DMS153 treated with DMSO at 0.1 percent for 48 hours (cell line): ENCODE data around the gene C11orf71.

Experiments
- DNase-seq: peaks from one replicate; lab custom pipeline; 2025; ENCODE audit not compliant: unreplicated experiment; lab: John Stamatoyannopoulos, UW

The C11orf71 gene, protein sequence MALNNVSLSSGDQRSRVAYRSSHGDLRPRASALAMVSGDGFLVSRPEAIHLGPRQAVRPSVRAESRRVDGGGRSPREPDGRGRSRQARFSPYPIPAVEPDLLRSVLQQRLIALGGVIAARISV

DNA sequence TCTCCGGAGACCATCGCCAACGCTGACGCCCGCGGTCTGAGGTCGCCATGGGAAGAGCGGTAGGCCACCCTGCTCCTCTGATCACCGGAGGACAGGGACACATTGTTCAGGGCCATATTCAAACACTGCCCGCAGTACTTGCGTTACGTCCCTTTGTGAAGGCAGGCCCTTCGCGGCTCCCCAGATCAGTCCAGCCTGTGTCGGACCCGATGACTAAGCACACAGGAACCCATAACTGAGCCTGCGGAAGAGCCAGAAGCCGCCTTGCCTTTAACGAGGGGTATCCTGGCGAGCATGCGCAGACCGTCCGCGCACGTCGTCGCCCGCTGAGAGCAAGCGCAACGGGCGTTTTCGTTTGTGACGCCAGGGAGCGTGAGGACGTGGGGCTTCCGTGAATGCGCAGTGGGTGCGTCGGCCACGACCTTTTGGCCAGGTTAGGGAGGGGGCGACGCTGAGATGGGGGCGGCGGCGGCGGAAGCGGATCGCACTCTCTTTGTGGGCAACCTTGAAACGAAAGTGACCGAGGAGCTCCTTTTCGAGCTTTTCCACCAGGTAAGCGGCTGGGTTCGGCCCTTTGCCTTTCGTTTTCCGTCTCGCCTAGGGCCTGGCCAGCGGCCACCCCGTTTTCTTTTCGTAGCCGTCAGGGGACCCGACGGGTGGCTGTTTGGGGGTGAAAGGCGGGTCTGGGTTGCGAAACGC is at the start of gene C11orf71, which contains the start of gene RBM7:
Gene C11orf71, minus strand, starts transcription at position 296 of the 699 bp plus-strand sequence. Its CDS starts 180 bp downstream, at position 116.
Gene RBM7, plus strand, starts transcription at position 451 of the 699 bp plus-strand sequence. Its CDS starts 6 bp downstream, at position 457.
- peak; percentile 91 for DNase-seq

DNA sequence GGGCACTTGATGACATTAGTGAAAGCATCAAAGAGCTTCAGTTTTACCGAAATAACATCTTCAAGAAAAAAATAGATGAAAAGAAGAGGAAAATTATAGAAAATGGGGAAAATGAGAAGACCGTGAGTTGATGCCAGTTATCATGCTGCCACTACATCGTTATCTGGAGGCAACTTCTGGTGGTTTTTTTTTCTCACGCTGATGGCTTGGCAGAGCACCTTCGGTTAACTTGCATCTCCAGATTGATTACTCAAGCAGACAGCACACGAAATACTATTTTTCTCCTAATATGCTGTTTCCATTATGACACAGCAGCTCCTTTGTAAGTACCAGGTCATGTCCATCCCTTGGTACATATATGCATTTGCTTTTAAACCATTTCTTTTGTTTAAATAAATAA is 49.5 kb upstream of the C11orf71 start:
- no peak for DNase-seq

DNA sequence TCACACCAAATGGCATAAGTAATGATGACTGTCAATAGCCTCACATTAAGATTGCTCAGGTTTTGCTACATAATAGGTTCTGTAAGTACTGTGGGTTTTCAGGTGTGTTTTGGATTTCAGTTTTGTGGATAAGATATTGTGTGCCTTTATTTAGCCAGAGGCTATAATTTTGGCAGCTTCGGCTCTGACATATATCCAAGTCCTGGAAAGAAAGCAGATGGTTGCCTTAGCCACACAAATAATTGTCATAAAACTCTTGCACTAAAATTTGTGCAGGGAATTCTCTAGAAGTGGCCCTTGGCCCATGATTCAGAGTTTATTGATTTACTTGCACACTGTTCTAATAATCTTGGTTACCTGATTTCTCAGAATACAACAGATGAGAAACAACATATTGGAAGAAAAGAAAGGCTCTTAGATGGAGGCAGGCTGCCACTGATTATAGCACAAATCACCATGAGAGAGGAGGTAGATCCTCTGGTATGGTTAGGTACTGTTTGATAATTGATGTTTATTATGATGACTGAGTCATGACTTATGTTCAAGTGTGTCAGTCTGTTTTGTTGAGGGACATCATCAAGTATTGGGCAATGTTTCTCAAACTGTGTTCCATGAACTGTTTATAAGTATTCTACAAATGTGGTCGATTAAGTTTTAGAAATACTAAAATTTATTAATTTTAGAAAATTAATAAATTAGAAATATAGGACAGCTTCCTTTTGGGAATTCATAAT is 48.6 kb upstream of the C11orf71 start:
- no peak for DNase-seq

DNA sequence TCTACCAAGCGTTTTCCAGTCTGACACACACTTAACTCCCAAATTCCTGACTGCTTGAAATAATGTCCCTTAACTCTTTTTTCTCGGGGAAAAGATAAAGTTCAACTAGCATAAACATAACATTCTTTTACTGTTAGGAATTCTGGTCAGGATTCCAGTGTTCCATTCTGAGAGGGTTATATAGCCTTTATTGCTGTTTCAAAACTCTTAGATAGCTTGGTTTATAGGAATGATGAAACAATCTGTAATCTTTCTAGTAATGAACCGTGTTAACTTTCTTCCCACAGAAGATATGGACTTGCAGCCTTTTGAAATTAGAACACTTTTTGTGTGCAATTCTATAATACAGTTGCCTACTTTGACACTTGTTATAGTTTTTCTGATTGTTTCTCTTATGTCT is 47.6 kb upstream of the C11orf71 start:
- no peak for DNase-seq

DNA sequence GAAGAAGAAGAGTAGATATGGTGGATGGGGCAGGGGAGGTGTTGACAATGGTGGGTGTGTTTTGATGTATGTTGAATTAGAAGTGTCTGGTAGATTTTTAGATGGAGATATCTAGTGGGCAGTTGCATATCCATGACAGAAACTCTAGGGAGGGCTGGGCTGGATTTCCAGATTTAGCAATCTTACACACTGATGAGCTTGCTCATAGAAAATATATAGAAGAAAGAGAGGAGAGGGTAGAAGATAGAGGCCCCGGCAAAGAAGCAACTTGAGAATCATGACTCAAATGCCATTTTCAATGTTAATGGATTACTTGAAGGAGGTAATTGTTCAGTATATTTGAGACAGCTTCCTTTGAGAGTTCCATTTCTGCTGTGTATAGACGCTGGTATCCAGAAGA is 47.1 kb upstream of the C11orf71 start:
- no peak for DNase-seq

DNA sequence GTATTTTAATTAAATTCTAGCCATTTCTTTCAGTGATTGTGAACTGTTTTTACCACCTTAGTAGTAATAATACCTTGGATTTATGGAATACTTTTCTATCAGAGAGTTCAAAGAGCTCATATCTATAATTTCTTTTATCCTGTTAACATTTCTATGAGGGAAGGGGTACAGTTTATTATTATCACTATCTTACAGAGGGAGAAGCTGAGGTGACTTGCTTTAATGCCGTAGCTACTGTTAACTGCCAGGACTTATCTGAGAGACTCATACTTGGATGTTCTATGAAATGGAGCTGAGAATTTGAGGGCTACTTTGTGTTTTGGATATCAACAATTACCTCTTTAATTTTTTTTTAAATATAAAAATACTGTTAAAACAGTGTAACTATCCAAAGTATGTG is 42.2 kb upstream of the C11orf71 start:
- no peak for DNase-seq

DNA sequence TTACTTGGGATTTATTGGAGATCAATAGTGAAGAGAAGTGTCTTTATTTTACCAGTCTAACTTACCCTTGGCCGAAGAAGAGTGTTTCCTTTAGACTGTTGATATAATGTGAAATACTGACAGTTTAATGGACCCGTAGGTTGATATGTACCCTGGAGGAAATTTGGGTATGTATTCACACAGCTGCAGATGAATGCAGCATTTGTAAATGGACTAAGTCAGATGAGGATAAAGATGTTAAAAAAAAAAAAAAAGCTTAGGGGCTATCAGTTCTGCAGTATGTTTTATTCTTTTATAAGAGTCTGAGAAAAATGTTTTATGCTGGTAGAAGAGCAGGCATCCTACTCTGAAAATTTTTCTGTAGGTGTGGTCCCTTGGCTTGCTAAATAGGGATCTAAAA is 41.6 kb upstream of the C11orf71 start:
- no peak for DNase-seq

DNA sequence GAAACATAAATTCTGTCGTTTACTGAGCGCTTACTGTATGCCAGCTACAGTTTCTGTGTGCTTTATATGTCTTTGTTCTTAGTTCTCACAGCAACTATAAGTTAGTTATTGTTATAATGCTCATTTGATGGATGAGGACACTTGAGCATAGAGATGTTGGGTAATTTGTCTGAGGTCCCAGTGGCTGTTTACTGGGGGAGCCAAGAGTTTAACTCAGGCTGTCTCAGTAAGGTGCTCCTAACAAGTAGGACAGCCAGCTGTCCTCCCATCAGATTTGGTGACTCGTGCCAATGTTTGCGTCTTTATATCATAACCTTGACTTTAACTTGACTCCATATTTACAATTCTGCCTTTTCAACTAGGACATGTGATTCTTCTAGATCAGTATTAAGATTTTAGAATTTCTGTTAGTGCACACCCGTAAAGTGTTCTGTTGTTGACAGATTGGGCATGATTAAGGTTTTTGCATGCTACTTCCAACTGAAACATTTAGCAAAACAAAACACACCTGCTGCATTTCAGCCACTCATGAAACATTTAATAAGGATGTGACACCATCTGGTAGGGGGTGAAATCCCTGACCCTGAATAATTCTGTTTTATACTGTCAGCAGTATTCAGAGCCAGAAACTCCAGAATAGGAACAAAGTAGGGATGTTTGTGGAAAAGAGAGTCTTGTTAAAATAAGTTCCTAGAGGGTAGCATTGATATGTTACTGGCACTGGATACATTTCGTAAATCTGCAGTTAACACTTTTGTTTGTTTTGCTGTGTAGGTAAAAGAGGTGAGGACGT is 40.9 kb upstream of the C11orf71 start:
- peak; percentile 30 for DNase-seq

DNA sequence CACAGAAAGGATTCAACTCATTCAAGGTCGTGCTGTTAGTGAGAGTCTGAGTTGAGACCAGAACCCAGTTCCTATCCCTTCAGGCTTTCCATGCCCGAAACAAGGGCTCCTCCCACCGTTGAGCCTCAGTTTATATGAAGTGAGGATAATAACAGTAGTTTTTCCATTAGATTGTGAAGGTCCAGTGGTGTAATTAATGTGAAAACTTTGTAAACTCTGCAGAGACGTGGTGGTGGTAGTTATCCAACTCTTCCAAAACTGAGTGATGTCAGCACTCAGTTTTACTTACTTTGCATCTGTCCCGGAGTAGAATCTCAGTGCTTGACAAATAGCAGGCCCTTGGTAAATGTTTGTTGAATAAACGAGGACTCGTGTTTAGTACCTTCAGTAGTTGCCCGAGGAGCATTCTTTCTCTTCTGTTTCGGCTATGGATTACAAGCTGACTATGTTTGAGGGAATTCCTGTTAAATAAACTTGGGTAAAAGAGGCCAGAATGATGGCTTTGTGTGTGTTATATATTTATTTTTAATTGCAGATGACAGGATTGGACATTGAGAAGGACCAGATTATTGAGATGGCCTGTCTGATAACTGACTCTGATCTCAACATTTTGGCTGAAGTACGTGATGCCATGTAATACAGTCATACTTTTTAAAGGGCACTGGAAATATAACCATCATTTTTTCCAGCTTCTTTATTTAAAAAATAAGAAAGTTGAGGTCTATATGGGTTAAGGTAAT is 40.0 kb upstream of the C11orf71 start:
- no peak for DNase-seq

DNA sequence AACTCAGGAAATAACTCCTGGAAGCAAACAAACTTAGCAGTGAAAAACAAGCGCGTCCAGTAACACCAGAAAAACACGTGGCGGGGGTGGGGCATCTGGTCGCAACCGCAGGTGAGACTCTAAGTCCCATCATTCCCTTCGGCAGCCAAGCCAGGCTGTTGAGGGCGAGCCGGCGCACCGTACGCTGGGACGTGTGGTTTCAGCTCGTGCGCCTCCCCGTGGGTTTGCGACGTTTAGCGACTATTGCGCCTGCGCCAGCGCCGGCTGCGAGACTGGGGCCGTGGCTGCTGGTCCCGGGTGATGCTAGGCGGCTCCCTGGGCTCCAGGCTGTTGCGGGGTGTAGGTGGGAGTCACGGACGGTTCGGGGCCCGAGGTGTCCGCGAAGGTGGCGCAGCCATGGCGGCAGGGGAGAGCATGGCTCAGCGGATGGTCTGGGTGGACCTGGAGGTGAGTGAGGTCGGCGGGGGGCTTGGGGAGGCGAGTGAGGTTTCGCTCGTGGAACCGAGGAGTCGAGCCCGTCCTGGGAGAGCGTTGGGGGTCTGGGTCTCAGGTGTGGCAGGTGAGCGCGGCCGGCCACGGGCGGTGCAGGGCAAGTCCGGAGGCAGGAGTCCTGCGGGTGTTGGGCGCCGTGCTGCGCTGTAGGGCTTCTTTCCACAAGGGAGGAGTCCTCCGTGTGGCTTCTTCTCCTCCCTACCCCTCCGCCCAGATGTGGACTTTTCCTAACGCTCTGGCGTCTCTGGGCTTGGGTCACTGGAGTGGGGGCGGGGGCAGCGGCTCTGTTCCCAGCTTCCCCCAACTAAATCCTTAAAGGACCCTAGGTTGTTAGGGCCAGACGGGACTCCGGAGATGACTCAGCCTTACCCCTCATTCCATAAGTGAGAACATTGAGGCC is 39.2 kb upstream of the C11orf71 start, which contains the start of gene REXO2:
Gene REXO2, plus strand, starts transcription at position 239 of the 892 bp plus-strand sequence. Its CDS starts 62 bp downstream, at position 301.
- peak; percentile 82 for DNase-seq

DNA sequence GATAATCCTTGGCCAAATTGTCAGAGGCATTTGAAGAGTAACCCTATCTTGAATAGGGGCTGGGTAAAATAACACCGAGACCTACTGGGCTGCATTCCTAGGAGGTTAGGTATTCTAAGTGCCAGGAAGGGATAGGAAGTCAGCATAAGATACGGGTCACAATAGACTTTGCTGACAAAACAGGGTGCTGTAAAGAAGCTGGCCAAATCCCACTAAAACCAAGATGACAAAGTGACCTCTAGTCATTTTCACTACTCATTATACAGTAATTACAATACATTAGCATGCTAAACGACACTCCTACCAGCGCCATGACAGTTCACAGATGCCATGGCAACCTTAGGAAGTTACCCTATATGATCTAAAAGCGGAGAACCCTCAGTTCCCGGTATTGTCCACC is 38.0 kb upstream of the C11orf71 start:
- no peak for DNase-seq

DNA sequence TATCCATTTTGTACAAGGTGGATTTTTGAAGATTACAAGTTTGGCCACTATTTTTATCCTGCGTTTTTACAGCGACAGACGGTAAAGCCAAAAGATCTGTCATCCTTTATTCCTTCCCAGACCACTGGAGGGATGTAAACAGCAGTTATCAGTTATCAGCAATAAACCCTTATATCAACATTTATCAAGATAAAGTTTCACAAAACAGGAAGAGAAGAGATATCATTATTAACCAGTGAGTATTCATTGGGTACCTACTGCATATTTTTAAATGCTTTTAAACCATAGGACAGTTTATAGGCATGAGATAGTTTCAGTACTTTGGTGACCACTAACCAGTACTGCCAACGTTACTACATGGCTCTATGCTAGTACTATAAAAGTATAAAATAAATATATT is 33.1 kb upstream of the C11orf71 start:
- no peak for DNase-seq

DNA sequence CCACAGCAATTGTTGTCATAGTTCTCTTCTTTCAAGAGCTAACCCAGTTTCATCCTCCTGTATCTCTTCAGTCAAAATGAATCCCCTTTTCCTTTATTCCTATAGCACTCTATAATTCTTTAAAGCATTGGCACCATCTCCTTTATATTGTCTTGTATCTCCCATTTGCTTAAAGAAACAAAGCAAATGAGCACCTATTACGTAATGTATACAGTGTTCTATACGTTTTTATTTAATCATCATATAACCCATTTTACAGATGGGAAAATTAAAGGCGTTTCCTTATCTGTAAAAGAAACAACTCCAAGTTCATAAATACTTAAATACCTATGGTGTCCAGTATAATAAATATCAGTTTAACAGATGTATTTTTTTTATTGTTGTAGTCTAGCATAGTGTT is 32.6 kb upstream of the C11orf71 start:
- DNase-seq: no peak

DNA sequence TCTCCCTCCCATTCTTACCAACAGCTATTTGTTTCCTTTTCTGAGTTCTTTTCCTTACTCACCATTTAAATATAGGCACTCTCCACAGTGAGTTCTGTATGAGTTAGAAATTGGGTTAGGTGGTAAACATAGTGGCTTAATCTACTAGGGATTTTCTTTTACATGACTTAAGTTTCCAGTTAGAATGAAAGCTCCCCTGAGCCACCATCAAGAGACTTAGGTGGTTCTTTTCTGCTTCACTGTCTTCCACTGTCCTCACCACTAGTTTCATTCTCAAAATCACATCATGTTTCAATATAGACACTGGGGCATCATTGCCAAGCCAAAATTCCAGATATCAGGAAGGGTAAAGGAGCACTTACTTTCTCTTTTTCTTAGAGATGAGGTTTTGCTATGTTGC is 30.0 kb upstream of the C11orf71 start:
- DNase-seq: no peak

DNA sequence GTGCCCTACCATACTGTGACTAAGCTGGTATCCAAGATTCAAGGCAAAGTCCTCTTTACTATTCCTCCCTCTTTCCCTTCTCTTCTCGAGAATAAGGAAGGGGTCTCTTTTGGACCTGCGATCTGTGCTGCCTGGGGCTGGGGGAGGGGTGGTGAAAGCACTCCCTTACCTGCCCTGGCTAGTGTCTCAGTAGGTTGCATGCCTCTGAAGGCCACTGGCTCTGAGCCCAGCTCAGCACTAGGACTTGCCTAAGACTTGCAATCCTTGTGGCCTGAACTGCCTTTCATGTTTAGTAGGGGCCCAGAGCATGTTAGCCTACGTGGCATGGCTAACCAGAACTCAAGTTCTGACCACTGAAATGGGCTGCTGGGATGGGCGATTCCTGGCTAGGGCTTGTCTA is 26.0 kb upstream of the C11orf71 start:
- DNase-seq: no peak

DNA sequence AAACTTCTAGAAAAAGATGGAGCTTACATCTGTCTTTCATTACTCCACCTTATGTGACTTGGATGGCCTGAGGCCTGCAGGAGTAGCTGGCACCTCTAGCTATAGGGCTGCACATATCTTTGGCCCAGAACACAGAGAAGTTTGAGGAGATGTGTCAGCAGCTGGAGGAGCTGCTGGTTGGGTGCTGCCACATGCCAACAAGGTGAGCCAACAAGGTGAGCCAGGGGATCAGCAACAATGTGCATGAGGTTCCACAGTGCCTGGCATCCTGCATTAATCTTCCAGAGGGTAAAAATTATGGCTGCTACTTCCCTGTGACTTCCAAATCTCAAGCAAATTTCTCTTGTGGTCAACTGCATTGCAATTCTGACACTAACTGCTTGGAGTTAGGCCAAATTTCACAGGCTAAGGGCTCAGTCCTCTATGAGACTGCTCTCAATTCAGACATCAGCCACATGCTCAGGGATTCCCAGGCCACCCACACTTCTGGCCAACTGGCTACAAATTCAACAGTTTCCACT is 16.2 kb upstream of the C11orf71 start:
- DNase-seq: no peak

DNA sequence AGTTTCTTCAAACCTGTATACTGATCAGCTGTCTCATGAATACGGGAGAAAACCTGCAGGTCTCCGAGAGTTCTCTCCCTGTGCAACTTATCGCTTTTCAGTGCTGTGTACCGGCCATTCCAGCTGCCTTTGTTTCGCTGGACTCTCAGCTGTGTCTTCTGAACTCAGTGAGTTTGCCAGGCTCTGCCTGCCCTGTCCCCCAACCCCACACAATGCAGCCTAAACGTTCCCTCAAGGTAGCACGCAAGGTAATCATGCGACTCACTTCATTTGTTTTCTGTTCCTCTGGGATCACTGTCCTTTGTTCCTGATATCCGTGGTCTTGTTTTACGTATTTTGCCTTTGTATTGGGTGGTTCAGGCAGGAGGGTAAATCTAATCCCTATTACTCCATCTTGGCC is 13.6 kb upstream of the C11orf71 start:
- no peak for DNase-seq

DNA sequence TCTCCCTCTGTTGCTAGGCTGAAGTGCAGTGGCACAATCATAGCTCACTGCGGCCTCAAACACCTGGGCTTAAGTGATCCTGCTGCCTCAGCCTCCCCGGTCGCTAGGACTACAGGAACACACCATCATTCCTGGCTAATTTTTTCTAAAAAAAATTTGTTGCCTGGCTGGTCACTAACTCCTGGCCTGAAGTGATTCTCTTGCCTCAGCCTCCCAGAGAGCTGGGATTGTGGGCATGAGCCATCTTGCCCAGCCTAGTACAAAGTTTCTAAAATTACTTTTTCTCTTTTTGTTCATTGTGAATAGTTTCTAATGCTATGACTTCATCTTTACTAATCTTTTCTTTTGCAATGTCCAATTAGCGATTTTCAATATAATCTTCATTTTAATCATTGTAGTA is 12.6 kb upstream of the C11orf71 start:
- no peak for DNase-seq

DNA sequence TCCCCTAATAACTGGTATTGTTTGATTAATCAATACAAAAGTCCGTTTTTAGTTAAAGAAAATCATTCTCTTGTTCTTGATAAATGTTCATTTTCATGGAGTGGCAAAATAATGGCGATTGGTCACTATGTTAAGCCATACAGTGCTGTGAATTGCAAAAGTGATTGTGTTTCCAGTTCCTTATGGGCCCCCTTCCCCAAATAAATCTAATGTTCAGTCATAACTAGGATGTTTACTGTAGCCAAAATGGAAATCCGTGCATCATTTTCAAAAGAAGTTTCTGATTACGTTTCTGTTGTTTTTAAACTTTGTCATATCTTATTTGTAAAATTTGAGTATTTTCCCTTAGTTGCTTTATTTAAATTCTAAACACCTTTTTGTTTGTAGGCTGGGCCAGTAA is 1.0 kb upstream of the C11orf71 start:
- no peak for DNase-seq

DNA sequence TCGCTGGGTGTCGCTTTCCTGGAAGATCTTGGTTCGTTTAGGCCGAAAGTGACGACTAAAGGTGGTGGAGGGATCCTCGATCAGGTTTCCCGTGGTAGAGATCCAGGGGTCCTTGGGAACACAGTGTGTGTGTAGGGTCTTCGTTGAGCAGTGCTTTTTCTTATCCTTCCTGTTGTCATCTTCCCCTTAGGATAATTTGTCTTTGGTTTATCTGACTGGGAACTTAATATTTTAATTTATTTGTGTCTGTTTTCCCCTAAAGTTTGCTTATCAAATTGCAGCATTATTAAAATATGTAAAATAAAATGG is 558 bp upstream of the C11orf71 start:
- DNase-seq: no peak
